ENCODE measurements around the gene LIPT2. TPM values are rescaled to one million over a fixed set of nuclear protein-coding genes. Genes with fewer than 3 reads are reported as not detected.

LIPT2 gene
- total and polyA plus RNA-seq, 2 of the 4 experiments (the other 2 are of a cell fraction): 1.7 to 2.9 TPM

DNA sequence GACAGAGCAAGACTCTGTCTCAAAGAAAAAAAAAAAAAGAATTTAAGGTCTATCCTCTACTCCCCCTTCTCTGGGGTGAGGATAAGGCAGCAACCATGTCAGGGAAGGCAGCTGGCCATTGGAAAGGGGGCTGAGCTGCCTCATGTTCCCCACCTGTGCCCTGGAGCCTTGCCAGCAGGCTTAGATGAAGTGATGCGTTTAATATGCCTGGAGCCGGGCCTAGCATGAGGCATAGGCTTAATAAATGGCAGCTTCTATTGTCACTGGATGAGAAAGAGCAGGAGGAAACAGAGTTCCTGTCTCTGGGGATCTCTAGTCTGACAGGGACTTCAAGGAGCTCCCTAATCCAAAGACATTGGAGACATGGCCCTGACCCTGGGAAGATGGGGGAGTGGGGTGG lies 23.0 kb downstream of the LIPT2 start:
- WGBS, 2 experiments (ENCODE audit: extremely low coverage in 2 of 2, insufficient read length in 1 of 2): 48% methylated on average over 2 of the region's 2 CpGs; no CpG with 5 or more reads in 1 of the 2 experiments
- H3K4me3 ChIP-seq (ENCODE audit: insufficient read depth, low read depth, low read length): no peak overlapping the region
- peaks cover 68% of the 10 kb centered on the region for H3K27me3 ChIP-seq (ENCODE audit: control insufficient read depth, insufficient read depth, low read length)
- no peaks in the 10 kb centered on the region for H3K4me1 ChIP-seq (ENCODE audit: control insufficient read depth, insufficient read depth, low read length)
- no peak overlapping the region for H3K56ac ChIP-seq (ENCODE audit: extremely low read depth, insufficient read depth, low read length)
- H2AK5ac ChIP-seq (ENCODE audit: low read depth, low read length): no peak overlapping the region
- H2BK15ac ChIP-seq (ENCODE audit: low read depth, low read length): no peak overlapping the region
- H3K14ac ChIP-seq (replicated peaks; ENCODE audit: low read depth, low read length): no peak overlapping the region
- in situ Hi-C loops (cut with MboI; ENCODE audit: low sequenced_read_pairs) (no loop called here), dilution Hi-C loops (cut with HindIII; ENCODE audit: low sequenced_read_pairs, unreplicated experiment) (no loop called here), intact Hi-C loops (cut with micrococcal nuclease) (no loop called here)
- H3K36me3 ChIP-seq (ENCODE audit: control insufficient read depth, insufficient read depth, low read length): no peaks in the 10 kb centered on the region
- 0 out of 2 replicates have a peak, but pooled peaks cover under 1% of the 10 kb centered on the region for H3K9me1 ChIP-seq (ENCODE audit: insufficient read depth, low read length)
- H3K27ac ChIP-seq (ENCODE audit: insufficient read depth, low read length): no peak overlapping the region
- H3K79me1 ChIP-seq (ENCODE audit: low read depth in 1 of 2, low read length in 2 of 2): no peaks in the 10 kb centered on the region
- no peak overlapping the region for H2BK20ac ChIP-seq (ENCODE audit: low read depth, low read length)
- H4K20me1 ChIP-seq (ENCODE audit: insufficient read depth, low read length): no peaks in the 10 kb centered on the region
- H4K8ac ChIP-seq (ENCODE audit: low read depth in 2 of 2, low read length in 2 of 2): no peak overlapping the region
- no TSS peak for BruUV-seq (replicated peaks)
- H2BK120ac ChIP-seq (ENCODE audit: low read depth, low read length): no peak overlapping the region
- no peak overlapping the region for H3K4me2 ChIP-seq (ENCODE audit: low read depth, low read length)
- ATAC-seq (ENCODE audit: low read depth): no peak
- H3K23ac ChIP-seq (ENCODE audit: low read depth, low read length): no peak overlapping the region
- H2AFZ ChIP-seq (replicated peaks; ENCODE audit: low read length, poor library complexity): no peak overlapping the region
- H2AK9ac ChIP-seq (replicated peaks; ENCODE audit: low read depth, low read length, poor library complexity): no peak overlapping the region
- H3K9me3 ChIP-seq (ENCODE audit: control insufficient read depth, insufficient read depth, low read length): no peaks in the 10 kb centered on the region
- ChIA-PET CTCF (interaction anchor here (0.7 kb wide), 2 partner anchors 100 to 515 kb away, joined by 3 to 6 read pairs; no protein-coding TSS in a partner anchor), POLR2A (ENCODE audit: unreplicated experiment) (no interaction called here)
- no peak for TF ChIP-seq NFE2L2 (IDR thresholded peaks at IDR 0.05; ENCODE audit: low read depth, low read length)
- TF ChIP-seq USF2 (IDR thresholded peaks at IDR 0.05; ENCODE audit: low read depth, low read length): no peak
- TF ChIP-seq, protein P1, sequence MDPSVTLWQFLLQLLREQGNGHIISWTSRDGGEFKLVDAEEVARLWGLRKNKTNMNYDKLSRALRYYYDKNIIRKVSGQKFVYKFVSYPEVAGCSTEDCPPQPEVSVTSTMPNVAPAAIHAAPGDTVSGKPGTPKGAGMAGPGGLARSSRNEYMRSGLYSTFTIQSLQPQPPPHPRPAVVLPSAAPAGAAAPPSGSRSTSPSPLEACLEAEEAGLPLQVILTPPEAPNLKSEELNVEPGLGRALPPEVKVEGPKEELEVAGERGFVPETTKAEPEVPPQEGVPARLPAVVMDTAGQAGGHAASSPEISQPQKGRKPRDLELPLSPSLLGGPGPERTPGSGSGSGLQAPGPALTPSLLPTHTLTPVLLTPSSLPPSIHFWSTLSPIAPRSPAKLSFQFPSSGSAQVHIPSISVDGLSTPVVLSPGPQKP (IDR thresholded peaks at IDR 0.05; ENCODE audit: borderline replicate concordance, low read depth, low read length): no peak
- TF ChIP-seq RAD21 (IDR thresholded peaks at IDR 0.05; ENCODE audit: low read length): no peak
- TF ChIP-seq MXI1 (IDR thresholded peaks at IDR 0.05; ENCODE audit: borderline replicate concordance, low read depth, low read length): no peak
- no peak for TF ChIP-seq RCOR1 (IDR thresholded peaks at IDR 0.05; ENCODE audit: insufficient replicate concordance, low read length)
- no peak for TF ChIP-seq RFX5 (IDR thresholded peaks at IDR 0.05; ENCODE audit: low read depth, low read length)
- no peak for TF ChIP-seq BHLHE40 (IDR thresholded peaks at IDR 0.05; ENCODE audit: low read depth, low read length)
- TF ChIP-seq FOS (IDR thresholded peaks at IDR 0.05; ENCODE audit: low read depth, low read length): no peak
- TF ChIP-seq CEBPB (IDR thresholded peaks at IDR 0.05; ENCODE audit: low read depth, low read length): no peak
- TF ChIP-seq MAFK (IDR thresholded peaks at IDR 0.05; ENCODE audit: low read depth, low read length): no peak
- no peak for TF ChIP-seq CHD1 (IDR thresholded peaks at IDR 0.05; ENCODE audit: low read depth, low read length)
- TF ChIP-seq MAZ (IDR thresholded peaks at IDR 0.05; ENCODE audit: borderline replicate concordance, low read depth, low read length): no peak
- TF ChIP-seq SMC3 (IDR thresholded peaks at IDR 0.05; ENCODE audit: low read depth, low read length): no peak
- H4K91ac ChIP-seq (ENCODE audit: insufficient read depth, low read depth, low read length): no peak overlapping the region
- no peak overlapping the region for H2BK5ac ChIP-seq (ENCODE audit: low read depth, low read length, poor library complexity, severe bottlenecking)
- H4K5ac ChIP-seq (ENCODE audit: low read depth, low read length): no peak overlapping the region
- H3K4ac ChIP-seq (ENCODE audit: low read depth, low read length): no peak overlapping the region
- H3K9ac ChIP-seq (ENCODE audit: low read depth, low read length): no peak overlapping the region
- H3K18ac ChIP-seq (ENCODE audit: low read depth, low read length): no peak overlapping the region
- DNase-seq: no peak

Measured in IMR-90 (cell line).